ENCODE measurements around the gene TLE1.

Gene TLE1

GRCh38 chr9:81680006-81680405 lies 9.3 kb downstream of the TLE1 start:
- no peak overlapping the region for H3K4me3 ChIP-seq
- no peak for DNase-seq (ENCODE audit: low spot score)
- no peak overlapping the region for H3K27ac ChIP-seq
- TF ChIP-seq CTCF (IDR thresholded peaks at IDR 0.05): no peak

- DNase-seq (ENCODE audit: low spot score): no peak
- Histone ChIP-seq H3K4me3 (no peak overlapping the region), H3K27ac (no peak overlapping the region)
- no peak for TF ChIP-seq CTCF (IDR thresholded peaks at IDR 0.05)
These were observed 11.3 kb downstream of the TLE1 start for GRCh38 chr9:81678088-81678487.

GRCh38 chr9:81676395-81676794 lies 13.0 kb downstream of the TLE1 start:
- Histone ChIP-seq H3K27ac (no peak overlapping the region), H3K4me3 (no peak overlapping the region)
- no peak for DNase-seq (ENCODE audit: low spot score)
- no peak for TF ChIP-seq CTCF (IDR thresholded peaks at IDR 0.05)

- H3K27ac ChIP-seq: no peak overlapping the region
- no peak for TF ChIP-seq CTCF (IDR thresholded peaks at IDR 0.05)
- H3K4me3 ChIP-seq: no peak overlapping the region
- DNase-seq (ENCODE audit: low spot score): no peak
These were observed 16.0 kb downstream of the TLE1 start for GRCh38 chr9:81673310-81673709.

GRCh38 chr9:81671880-81672280 lies 17.5 kb downstream of the TLE1 start:
- TF ChIP-seq CTCF (IDR thresholded peaks at IDR 0.05): no peak
- H3K27ac ChIP-seq: peak overlapping the region; percentile 0 to 22
- no peak overlapping the region for H3K4me3 ChIP-seq
- peak; percentile 90 for DNase-seq (ENCODE audit: low spot score)

GRCh38 chr9:81669866-81670265 lies 19.5 kb downstream of the TLE1 start:
- Histone ChIP-seq H3K27ac (no peak overlapping the region), H3K4me3 (no peak overlapping the region)
- no peak for TF ChIP-seq CTCF (IDR thresholded peaks at IDR 0.05)
- DNase-seq (ENCODE audit: low spot score): no peak

GRCh38 chr9:81669041-81669651 lies 20.2 kb downstream of the TLE1 start:
- Histone ChIP-seq H3K4me3 (no peak overlapping the region), H3K27ac (no peak overlapping the region)
- TF ChIP-seq CTCF (IDR thresholded peaks at IDR 0.05): no peak
- no peak for DNase-seq (ENCODE audit: low spot score)

All from coronary artery (tissue), 2 donors.